SK-MEL-5 (cell line): ENCODE measurements around the gene GPR26. TPM values are rescaled to one million over a fixed set of nuclear protein-coding genes. Genes with fewer than 3 reads are reported as not detected.
A peak's percentile ranks its signal among the peaks of the same experiment; 100 is the strongest.
"Not testable (repeated sequence)": the region's sequence is repeated elsewhere in the genome, so short reads cannot be mapped to it uniquely, and the experiment has no call there.

ENCODE experiments used
- DNase-seq: peaks from one replicate; pipeline ENCODE4 v3.0.0-alpha.2; 2016; ENCODE audit warnings: low read depth, low spot score
- in situ Hi-C: cut with HindIII; loops from 2 replicates; pipeline ENCODE4 v1.10.0; 2016; ENCODE audit warnings: low sequenced_read_pairs, high pct_unique_total_duplicates, low pct_unique_long_range_greater_than_20kb
- total RNA-seq: library from RNA; depleted of rRNA; stranded (reverse); fragments of >200 nt; shearing (Covaris generic); gene quantifications from 2 replicates; pipeline ENCODE4 v1.2.3, GENCODE V29; 2014

GPR26 gene
- total RNA-seq, 1 experiment from 2014 or later, result not detected

DNA sequence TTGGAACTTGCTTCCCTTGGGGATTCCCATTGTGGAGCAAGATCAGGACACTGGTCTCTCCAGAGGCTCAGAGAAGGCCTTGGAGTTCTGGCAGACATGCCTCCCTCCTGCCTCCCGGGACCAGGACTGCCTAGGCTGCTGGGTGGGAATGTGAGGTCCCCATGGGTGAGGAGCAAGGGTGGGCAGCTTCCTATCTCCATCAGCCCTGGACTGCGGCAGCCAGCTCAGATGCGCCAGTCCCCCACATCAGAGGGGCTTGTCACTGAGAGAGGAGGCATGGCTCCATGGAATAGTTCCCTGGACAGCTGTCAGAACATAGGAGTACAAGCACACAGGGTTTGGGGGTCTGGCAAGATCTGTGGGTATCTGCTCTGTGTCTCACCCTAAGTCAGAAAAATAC lies 17.3 kb downstream of the GPR26 start:
- DNase-seq, result no peak
- in situ Hi-C loops, result no loop called here

DNA sequence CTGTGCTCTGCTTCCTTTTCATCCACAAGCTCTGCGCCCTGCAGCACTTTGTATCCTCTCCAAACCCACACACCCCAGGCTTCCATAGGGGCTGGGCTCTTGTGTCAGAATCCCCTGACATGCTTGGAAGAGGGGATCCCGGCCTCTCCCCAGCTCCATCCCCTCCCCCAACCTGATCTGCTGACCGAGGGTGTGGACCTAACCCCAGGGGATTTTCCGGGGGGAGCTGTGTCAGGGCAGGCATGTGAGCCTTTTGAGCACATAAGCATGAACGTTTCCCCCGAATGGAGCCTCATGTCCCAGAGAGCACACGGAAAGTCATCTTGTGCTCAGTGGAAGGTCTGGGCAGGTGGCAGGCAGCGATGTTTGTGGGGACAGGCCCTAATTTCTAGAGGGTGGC lies 17.7 kb downstream of the GPR26 start:
- in situ Hi-C loops, result no loop called here
- no peak for DNase-seq

DNA sequence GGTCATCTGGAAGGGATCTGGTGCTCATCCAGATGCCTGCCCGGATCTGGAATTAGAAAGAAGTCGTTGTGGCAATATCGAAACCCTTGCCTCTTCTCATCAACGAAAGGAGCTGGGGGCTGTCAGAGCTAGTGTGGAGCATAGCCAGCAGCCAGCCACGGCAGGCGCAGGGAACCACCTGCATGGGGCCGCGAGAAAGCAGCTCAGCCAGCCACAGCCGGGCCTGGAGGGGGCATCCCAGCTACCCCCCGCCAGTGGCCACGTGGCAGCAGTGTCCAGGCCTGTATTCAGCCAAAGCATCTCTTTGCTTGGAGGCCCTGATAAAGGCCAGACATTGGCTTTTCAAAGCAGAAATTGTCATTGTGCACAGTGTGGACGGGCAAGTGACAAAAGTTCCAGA lies 19.1 kb downstream of the GPR26 start:
- no peak for DNase-seq
- in situ Hi-C loops, result no loop called here

DNA sequence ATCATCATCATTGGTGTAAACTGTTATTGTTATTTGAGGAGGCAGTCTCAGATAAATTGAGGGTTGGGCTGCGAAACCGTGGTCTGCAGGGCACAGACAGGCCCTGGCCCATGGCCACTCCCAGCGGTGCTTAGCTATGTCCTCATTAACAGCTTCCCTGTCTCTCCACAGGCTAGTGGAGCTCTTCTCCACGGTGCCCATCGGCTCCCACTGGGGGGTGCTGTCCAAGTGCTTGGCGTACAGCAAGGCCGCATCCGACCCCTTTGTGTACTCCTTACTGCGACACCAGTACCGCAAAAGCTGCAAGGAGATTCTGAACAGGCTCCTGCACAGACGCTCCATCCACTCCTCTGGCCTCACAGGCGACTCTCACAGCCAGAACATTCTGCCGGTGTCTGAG lies 21.6 kb downstream of the GPR26 start:
- in situ Hi-C loops, result no loop called here
- peak; percentile 49 for DNase-seq

DNA sequence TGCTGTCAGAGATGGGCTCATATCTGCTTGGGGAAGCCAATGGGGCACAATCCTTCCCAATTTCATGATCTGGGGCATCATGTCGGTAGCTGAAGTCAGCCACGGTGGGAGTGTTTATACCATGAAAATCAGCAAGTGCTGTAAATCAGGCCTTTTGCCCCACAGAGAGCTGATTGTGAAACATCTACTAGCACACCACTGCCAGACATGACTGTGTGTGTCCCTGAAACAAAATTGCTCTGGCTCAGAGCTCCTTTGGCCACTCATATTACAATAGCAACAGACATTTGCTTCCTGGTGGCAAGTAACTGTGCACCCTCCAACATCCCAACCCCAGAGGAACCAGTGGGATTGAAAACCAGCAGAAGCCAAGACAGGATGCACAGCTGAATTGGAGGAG lies 23.7 kb downstream of the GPR26 start:
- no peak for DNase-seq
- in situ Hi-C loops, result no loop called here

DNA sequence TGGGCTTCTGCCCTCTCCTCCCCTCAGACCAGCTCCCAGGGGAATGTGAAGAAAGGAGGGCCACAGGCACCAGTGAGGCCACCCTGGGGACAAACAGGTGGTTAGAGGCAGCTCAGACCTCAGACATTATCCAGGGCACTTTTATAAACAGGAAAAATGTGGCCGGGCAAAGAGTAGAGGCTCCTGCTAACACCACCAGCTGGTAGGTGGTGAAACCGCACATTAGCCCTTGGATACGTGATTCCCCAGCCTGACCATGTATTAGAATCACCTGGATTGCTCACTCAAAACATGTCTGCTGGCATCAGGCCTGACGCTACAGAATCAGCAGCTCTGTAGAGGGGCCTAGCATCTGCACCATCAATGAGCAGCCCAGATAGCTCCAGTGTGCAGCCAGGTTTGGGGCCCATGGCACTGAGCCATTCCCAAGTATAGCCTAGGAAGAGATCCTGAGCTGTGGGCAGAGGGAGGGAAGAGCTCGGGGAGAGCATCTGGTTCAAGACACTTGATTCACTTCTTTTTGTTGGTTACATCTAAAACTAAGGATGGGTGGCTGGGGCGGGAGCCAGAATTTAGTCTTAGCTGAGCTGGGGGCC lies 37.1 kb downstream of the GPR26 start:
- in situ Hi-C loops, result no loop called here
- DNase-seq, result no peak

DNA sequence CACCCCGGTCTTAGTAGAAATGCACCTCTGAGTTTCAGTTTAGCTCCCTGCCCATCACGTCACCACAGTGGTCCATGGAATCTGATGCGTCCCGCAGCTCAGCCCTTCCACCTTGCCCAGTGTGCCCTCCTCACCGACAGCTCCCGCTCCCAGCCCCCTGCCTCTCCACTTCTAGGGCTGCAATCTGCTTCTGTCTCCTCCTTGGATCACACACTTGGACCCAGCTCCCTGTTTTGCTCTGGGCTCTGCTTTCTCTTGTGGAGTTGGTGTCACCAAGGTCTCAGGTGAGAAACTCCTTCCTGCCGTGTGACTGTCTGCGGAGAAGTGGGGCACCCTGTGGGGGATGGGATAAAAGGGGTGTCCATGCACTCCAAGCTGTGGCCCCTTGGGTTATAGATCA lies 37.9 kb downstream of the GPR26 start:
- in situ Hi-C loops, result no loop called here
- DNase-seq, result no peak

DNA sequence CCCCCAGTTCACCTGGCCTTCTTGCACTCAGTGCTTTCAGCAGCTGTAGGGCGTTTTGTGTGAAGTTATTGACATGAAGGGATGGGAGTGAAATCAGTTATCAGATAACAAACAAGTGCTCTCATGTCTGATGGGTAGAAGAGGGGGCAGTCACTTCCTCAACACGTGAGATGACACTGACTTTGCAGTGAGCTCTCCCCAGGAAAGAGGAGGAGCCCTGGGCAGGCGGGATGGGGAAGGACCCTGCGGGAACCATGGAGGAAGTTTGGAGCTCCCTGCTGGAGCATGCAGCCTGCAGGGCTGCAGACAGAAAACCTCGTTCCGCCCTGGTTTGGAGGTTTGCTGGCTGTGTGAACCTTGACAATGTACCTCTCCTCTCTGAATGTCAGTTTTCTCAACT lies 38.7 kb downstream of the GPR26 start:
- in situ Hi-C loops, result no loop called here
- DNase-seq, result no peak

DNA sequence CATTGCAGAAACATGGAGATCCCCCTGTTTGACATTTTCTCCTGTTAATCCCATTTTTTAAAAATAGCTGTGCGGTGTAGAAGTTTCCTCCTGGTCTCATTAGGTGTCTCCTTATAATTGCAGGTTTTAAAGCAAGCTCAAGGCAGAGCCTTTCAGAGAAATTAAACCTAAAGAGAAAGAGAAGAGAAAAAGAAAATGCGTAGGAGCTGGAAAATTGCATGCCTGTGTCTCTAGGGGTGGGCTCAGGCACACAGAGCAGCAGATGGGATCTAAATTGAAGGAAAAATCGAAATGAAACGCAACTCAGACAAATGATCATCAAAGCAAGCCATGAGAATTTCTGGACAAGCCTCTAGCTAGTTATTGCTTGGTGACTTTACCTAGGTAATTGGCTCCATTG lies 40.1 kb downstream of the GPR26 start:
- DNase-seq, result no peak
- in situ Hi-C loops, result no loop called here

DNA sequence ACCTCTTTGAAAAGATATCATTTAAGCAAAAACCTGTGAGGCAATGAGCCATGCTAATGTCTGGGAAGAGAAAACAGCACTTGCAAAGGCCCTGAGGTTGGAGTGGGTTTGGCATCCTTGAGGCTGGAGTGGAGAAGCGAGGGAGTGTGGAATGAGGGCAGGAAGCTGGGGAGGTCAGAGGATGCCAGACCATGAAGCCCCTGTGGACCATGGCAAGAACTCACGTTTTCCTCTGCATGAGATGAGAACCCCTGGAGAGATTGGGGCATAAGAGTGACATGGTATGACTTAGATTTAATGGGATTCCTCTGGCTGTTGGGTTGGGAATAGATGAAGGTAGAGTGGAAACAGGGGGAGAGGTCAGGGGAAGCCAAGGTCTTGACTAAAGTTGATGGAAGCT lies 49.4 kb downstream of the GPR26 start:
- DNase-seq, result no peak
- in situ Hi-C loops, result no loop called here

DNA sequence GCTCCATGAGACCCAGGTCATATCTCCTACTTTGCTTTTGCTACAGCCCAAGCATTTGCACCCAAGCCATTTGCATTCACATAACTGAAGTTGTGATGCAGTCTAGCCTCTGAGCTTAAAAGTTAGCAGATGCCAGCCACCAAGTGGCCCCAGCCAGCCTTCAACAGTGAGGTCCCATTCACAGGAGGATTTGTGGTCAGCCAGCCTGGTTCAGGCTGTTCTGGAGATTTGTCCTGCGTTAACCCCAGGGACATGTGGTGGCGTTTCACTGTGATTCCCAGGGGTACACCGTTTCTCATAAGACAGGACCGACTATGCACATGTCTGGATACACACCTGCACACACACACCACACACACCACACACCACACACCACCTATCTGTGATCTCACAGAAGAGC lies 51.2 kb downstream of the GPR26 start:
- in situ Hi-C loops, result no loop called here
- no peak for DNase-seq

DNA sequence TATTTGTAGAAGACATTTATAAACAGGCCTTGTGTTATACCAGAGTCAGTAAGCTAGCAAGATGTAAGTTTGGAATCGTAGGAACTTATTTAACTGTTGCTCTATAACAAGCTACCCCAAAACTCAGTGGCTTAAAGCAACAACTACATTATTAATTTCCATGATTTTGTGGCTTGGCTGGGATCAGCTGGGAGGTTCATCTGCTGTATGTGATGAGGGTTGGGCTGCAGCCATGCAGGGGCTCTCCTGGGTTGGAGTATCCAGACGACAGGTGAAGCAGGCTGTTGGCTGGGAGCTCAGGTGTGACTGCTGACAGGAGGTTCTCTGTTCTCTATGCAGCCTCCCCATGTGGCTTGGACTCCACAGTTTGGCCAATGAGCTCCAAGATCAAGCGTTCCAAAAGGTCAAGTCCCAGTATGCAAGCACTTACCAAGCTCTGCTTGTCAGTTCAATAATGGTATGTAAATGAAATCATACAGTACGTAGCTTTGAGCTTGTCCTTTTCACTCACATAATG lies 52.4 kb downstream of the GPR26 start:
- in situ Hi-C loops, result no loop called here
- no peak for DNase-seq

DNA sequence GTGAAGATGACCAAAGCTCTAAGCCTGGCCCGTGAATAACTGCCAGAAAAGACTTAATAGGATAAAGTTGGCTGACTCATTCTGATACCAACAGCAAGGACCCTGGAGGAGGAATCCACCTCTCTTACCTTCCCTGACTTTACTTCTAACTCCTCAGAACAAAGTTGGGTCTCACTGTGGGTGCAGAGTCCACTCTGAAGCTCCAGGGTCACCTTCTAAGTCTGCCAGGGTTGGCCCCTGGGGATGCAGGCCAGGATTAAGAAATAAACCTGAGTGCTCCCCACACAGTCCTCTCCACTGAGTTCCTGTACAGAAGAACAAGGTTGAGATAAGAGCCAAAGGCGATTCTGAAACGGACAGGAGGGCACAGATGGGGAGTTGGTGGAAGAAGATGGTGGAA lies 54.4 kb downstream of the GPR26 start:
- DNase-seq, result no peak
- in situ Hi-C loops, result no loop called here

DNA sequence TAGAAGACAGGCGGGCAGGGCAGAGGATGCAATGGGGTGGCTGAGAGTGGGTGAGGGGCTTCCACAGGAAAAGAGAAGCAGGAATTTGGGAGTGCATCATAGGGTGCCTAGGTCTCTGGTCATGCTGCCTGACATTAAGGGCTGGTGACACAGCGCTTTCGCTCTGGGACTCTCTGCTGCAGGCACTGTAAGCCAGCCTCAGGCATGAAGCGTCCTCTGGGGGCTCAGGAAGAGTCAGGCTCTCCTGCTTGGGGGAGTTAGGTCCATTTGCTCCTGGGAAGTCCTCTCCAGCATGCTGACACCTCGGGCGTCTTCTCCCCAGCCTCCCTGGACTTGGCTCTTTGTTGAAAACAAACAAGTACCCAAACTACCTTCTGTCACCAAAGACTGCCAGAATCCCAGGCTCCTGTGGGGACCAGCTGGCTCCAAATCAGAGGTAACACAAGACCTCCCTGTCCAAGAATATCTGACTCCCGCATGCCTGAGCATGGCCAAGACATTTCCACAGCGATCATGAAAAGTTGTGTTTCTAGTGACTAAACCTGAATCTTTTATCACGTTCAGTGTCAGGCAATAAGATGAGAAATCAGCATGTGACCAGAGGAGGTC lies 55.4 kb downstream of the GPR26 start:
- in situ Hi-C loops, result no loop called here
- no peak for DNase-seq

DNA sequence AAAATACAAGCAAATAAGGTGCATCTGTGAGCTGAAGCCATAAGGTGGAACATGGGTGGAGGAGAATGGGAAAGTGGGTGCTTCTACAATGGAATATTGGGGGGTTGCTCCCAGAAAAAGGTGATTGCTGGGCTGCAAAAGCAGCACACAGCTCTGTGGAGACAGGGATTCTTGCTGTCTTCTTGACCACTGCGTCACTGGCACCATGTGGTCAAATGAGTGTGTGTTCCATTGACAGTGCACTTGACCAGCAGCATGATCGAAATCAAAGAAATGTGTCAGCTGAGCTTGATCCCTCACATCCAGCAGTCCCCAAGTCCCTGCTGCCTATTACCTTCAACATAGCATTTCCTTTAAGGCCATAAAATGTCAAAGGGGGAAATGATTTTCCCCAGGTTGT lies 56.2 kb downstream of the GPR26 start:
- in situ Hi-C loops, result no loop called here
- no peak for DNase-seq

DNA sequence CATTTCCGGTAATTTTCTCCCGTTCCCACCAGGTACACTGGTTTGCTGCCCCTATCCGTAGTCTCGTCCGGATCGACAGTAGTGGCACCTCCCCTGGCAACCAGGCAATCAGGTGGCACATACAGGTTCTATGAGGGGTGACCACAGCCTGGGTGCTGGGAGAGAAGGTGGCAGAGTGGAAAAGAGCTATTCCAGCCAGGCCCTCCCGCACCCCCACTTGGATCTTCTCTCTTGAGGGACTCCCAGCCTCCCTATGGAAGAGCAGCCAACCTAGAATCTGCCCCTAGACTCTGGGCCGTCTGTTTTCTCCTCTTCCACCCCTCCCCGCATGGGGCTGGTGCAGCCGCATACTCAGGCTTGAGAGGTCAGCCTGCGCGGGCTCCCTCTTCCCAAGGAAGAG lies 58.6 kb downstream of the GPR26 start:
- in situ Hi-C loops, result no loop called here
- no peak for DNase-seq

DNA sequence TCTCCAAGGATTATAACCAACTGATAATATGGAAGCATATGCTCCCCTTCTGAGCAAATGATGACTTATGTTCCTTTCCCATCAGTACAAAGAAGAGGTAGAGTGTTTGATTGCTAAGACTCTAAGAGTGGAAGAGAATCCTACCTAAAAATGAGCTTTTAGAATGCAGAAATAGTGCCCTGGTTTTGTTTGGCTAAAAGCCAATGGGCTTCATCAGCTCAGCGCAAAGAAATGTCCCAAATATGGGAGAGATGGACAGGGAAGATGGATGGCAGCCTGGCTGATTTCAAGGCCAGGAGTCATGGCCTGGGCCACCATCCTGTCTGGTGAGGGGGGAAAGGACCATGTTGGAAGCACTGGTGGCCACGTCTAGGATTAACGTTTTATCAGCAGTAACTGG lies 60.2 kb downstream of the GPR26 start:
- no peak for DNase-seq
- in situ Hi-C loops, result no loop called here

DNA sequence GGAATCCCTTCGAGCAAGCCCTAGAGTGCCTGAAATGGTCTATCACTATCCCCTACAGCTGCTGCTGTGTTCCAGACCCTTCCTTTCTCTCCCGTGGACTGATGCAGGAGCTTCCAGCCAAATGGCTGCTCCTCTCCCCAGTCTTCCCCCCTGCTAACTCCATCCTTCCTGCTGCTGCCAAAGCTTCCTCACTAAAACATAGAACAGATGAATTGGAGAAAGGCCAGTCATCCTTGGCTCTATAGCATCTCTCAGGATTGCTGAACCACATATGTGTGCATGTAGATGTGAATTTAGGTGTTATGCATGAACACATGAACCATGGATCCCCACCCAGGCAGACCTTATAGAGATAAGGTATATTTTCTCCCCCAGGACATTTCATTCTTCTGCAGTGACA lies 60.7 kb downstream of the GPR26 start:
- in situ Hi-C loops, result no loop called here
- no peak for DNase-seq

DNA sequence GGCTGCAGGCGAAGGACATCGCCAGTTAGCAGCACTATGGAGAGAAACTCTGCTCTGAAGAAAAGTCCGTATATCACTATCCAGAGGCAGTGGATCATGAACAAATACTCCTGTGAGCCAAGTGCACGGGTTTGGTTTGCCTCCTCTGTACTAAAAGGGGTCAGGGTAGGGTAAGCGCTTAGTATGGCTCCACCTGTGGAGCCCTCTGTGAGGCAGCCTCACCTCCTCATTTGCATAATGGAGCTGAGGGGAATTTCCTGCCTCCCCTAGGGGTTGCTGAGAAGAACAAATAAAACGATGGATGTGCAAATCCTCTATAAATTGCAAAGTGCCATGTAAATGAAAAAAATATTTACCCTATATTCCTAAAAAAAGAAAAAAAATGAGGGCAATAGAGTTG lies 63.4 kb downstream of the GPR26 start:
- in situ Hi-C loops, result no loop called here
- DNase-seq, result no peak

DNA sequence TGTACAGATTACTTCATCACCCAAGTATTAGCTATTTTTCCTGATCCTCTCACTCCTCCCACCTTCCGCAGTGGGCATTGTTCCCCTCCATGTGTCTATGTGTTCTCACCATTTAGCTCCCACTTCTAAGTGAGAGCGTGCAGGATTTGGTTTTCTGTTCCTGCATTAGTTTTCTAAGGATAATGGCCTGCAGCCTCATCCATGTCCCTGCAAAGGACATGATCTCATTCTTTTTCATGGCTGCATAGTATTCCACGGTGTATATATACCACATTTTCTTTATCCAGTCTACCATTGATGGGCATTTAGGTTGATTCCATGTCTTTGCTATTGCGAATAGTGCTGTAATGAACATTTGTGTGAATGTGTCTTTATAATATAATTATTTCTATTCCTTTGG lies 70.8 kb downstream of the GPR26 start:
- DNase-seq, in situ Hi-C loops: not testable (repeated sequence)
